ENCODE measurements around the gene IGSF3.
"Not testable (repeated sequence)": the region's sequence is repeated elsewhere in the genome, so short reads cannot be mapped to it uniquely, and the experiment has no call there.

The IGSF3 gene

DNA sequence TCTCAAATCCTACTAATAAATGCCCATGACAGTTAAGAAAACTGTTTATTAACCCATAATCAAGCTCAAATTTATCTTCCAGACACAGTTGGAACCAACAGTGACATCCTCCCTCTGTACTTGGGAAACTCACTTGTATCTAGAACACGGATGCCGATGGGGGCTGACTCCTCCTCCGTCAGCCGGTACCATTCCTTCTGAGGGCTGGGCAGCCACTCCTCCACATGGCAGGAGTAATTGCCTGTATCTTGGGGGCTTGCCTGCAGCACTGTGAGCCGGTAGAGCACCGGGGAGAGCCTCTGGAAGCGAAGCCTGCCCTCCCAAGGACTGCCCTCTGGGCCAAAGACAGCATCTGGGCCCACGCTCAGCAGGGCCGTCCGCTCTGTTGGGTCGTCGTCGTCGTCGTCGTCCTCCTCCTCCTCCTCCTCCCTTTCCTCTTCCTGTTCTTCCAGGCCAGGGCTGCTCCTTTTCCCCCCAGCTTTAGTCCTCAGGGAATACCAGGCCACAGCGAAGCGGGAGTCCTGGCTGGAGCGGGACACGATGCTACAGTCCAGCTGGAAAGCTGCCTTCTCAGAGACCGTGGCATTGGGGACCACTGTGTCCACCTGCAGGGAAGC, 88.2 kb downstream of the IGSF3 start:
- no peak for DNase-seq (ENCODE audit: low read depth in 3 of 3)

GRCh38 chr1:116578581-116578980, 89.0 kb downstream of the IGSF3 start:
- no peak for DNase-seq (ENCODE audit: low read depth in 3 of 3)

DNA sequence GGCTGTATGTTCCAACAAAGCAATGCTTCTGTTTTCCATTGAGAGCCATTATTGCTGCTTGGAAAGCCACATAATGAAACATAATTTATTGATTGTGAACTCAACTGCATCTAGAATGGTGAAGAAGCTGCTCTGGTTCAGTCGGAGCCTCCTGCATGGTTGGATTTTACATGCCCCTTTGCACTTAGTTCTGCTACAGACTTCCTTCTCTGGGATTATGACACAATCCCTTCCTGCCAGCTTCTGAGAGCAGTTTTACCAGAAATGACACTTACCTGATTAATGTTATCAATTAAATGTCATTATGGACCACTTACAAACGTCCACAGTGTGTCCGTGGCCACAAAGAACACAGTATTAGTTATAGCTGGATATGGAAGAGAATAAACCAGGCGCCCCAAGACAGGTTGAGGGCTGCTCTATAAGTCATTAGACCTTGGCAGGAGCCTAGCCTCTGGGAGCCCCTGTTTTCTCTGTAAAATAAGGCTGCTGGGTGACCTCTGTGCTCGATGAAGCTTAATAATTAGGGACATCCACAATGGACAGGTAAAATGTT, 89.7 kb downstream of the IGSF3 start:
- DNase-seq (ENCODE audit: low read depth in 3 of 3), result no peak

GRCh38 chr1:116574581-116575291, 92.8 kb downstream of the IGSF3 start:
- DNase-seq (ENCODE audit: low read depth in 3 of 3), result peak in 1 of 3 donors; percentile 53

DNA sequence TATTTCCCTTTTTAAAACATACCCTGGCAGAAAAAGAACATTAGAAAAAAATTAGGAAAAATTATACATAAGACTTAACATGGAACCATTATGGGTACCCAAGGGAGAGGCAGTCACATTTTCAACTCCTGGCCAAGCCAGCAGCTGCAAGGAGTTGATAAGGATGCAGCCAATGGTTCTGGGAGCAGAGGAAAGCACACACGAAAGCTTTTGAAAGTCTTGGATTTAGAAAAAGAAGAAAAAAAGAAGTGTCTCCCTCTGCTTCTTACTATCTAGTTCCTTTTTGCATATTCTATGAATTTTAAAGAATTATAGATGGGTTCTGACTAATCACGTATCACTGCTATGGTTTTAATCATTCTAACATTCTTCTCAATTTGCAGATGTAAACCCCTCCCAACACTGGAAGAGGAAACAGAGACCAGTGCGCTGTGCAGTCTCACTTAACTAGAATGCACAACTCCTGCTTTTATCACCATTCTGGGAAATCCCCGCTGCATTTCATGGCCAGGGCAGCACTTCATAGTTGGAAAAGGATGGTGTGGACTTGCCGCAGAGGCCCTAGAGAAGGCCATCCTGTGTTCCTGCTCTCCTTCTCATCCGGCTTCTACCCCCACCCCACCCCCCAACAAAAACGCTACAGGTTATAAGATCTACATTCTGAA, 94.0 kb downstream of the IGSF3 start:
- DNase-seq (ENCODE audit: low read depth in 3 of 3), result no peak

GRCh38 chr1:116572771-116573430, 94.6 kb downstream of the IGSF3 start:
- DNase-seq (ENCODE audit: low read depth in 3 of 3), result no peak

GRCh38 chr1:116572099-116572498, 95.4 kb downstream of the IGSF3 start:
- no peak for DNase-seq (ENCODE audit: low read depth in 3 of 3)

DNA sequence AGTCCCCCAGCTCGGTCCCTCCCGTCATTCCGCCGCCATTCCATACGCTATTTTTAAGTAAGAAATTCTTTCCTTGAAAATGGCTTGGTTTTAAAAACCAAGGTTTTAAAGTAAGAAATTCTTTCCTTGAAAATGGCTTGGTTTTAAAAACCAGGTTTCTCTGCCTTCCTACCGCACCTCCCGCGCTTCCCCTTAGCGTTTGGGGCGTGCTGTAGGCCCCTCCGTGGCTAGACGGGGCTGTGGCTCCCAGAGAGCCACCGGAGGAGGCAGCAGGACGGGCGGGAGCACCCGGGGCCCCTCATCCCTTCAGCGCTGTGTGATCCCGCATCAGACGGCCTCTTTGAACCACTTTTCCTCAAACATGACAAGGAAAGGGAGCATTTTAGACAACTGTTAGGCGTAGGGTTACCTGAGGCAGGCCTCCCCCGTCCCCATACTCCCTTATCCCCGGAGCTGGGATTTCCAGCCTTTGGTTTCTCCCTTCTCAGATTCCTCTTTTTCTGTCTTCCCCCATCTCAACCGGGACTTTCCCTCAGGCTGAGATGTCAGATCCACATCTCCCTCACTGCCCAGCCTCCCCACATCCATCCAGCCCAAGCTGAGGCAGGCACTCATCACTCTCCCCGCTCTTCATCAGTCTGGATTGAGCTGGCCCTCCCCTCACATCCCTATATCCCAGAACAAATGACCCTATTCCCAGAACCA, 96.2 kb downstream of the IGSF3 start:
- DNase-seq (ENCODE audit: low read depth in 3 of 3), result no peak

DNA sequence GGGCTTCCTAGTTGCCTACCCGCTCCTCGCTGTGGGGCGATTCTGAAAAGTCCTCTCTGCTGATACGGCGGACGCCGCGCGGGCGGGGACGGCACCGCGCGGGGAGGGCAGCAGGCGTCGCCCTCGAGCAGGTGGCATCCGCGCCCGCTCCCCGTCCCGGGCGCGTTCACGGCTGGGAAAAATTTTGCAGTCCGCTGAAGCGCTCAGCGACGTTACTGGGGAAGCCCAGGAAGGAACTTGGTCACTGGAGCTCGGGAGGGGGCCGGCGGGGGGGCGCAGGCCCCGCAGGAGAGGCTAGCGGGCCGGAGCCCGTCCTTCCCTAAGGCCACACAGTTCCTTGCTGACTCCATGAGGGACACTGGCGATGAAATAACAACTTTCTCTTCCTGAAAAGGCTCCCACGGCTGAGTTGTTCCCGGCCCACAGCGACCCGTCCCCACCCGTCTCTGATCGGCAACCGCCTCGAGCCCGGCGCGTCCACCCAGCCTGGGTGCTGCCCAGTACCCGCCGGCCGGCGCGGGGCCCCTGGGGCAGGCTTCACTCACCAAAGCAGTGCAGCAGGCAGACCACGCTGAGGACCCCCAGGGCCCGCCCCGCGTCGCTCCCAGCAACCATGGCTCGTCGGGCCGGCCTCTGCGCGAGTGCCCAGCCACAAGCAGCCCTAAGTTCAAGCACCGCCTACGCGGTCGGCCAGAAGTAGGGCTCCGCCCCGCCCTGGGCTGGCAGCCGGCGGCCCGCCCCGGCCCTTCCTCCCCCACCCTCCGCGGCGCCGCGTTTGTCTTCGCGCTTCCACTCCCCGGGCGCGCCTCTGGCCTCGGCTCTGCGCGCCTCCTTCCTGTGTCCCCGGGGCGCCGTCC, 96.9 kb downstream of the IGSF3 start, which contains the start of gene CD58:
Gene CD58 (minus strand): TSS at position 669 of the 857 bp plus-strand sequence. CDS start 54 bp downstream, at position 615.
- peak; percentile 71 to 84 (median 75) for DNase-seq (ENCODE audit: low read depth in 3 of 3)

DNA sequence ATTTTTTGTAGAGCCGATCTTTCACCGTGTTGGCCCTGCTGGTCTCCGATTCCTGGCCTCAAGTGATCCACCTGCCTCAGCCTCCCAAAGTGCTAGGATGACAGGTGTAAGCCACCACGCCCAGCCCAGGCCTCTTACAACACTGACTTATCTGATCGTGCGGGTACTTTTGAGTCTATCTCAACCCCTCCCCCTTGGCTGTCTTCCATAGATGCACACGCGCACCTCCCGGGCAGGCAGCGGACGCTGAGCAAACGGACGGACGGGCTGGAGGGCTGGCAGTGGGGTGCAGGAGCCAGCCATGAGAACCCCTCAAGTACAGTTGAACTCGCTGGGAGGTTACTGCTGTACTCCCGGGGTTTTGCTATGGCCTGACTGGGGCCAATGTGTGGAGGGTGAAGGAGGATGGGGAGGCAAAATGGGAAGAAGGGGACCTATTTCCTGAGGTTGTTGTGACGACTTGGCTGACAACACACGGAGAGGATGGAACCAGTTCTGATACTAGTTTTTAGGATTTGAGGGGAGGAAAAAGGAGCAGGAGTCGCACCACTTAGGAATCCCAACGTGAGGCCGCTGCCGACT, 97.7 kb downstream of the IGSF3 start:
- DNase-seq (ENCODE audit: low read depth in 3 of 3), result peak in 1 of 3 donors; percentile 41

DNA sequence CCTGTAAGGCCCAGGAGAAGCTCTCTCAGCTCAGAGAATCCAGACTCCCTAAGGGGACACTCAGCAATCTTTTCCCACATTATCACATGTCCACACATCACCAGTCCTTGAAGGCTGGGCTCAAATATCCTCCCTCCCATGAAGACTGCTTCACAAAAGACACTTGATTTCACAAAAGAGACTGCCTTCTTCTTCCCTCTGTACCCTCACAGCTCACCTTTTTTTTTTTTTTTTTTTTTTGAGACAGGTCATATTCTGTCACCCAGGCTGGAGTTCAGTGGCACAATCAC, 98.2 kb downstream of the IGSF3 start:
- no peak for DNase-seq (ENCODE audit: low read depth in 3 of 3)

GRCh38 chr1:116568662-116569380, 98.7 kb downstream of the IGSF3 start:
- no peak for DNase-seq (ENCODE audit: low read depth in 3 of 3)

GRCh38 chr1:116567790-116568661, 99.5 kb downstream of the IGSF3 start:
- no peak for DNase-seq (ENCODE audit: low read depth in 3 of 3)

GRCh38 chr1:116565222-116565621, 102.3 kb downstream of the IGSF3 start:
- no peak for DNase-seq (ENCODE audit: low read depth in 3 of 3)

- no peak for DNase-seq (ENCODE audit: low read depth in 3 of 3)
Observed at GRCh38 chr1:116564426-116564825, 103.1 kb downstream of the IGSF3 start.

GRCh38 chr1:116562465-116562864, 105.1 kb downstream of the IGSF3 start:
- DNase-seq (ENCODE audit: low read depth in 3 of 3), result not testable (repeated sequence)

- DNase-seq (ENCODE audit: low read depth in 3 of 3), result no peak
Observed at GRCh38 chr1:116561563-116561962, 106.0 kb downstream of the IGSF3 start.

- no peak for DNase-seq (ENCODE audit: low read depth in 3 of 3)
Observed at GRCh38 chr1:116560704-116561490, 106.6 kb downstream of the IGSF3 start.

Measured in stimulated activated CD4-positive, alpha-beta T cell treated with anti-CD3 and anti-CD28 coated beads, TNF-alpha, amount 100 ng/mL, for 48 hours (primary cell).